CD4-positive, alpha-beta memory T cell (primary cell): ENCODE results near the gene KLKB1. TPM values are rescaled to one million over a fixed set of nuclear protein-coding genes. Genes with fewer than 3 reads are reported as not detected.

ENCODE experiments used
- CTCF ChIA-PET: fragments of 350-600 bp; sonication (Branson Sonifier 250); formaldehyde crosslinking; loops from one replicate; lab custom pipeline; 2021; ENCODE audit warnings: inconsistent platforms; ENCODE audit not compliant: partially characterized antibody; lab: Charles Lee
- POLR2A ChIA-PET: fragments of 350-600 bp; sonication (Branson Sonifier 250); formaldehyde crosslinking; loops from one replicate; lab custom pipeline; 2021; ENCODE audit not compliant: partially characterized antibody; lab: Charles Lee
- DNase-seq, 5 donors: peaks; one replicate each; pipeline versions ENCODE4 v3.0.0 to v3.0.0-alpha.2; 2020 to 2022; ENCODE audit warnings: mixed read lengths in 1 of 5
- H3K27ac ChIP-seq: one replicate; pipeline ENCODE4 v1.7.0; 2013; ENCODE audit warnings: low read depth, low read length
- H3K27me3 ChIP-seq: 2 replicates; pipeline ENCODE4 v1.7.0; 2013; ENCODE audit warnings: mild to moderate bottlenecking, low read length, moderate library complexity; ENCODE audit not compliant: insufficient read depth
- H3K36me3 ChIP-seq: 2 replicates; pipeline ENCODE4 v1.7.0; 2013; ENCODE audit warnings: mild to moderate bottlenecking, low read length, moderate library complexity; ENCODE audit not compliant: insufficient read depth
- H3K4me1 ChIP-seq: 2 replicates; pipeline ENCODE4 v1.7.0; 2013; ENCODE audit warnings: mild to moderate bottlenecking, low read length, moderate library complexity; ENCODE audit not compliant: insufficient read depth
- H3K4me3 ChIP-seq, 2 donors: one replicate each; pipeline ENCODE4 v1.7.0; 2013; ENCODE audit warnings: low read length in 2 of 2, mild to moderate bottlenecking in 1 of 2
- H3K9me3 ChIP-seq, 2 donors: one replicate each; pipeline ENCODE4 v1.7.0; 2013; ENCODE audit warnings: low read length in 2 of 2, control low read depth in 1 of 2; ENCODE audit not compliant: control insufficient read depth in 1 of 2
- H3K27ac Mint-ChIP-seq, 7 donors: one replicate each; pipeline ENCODE4 v1.8.0; 2020 to 2021; ENCODE audit warnings: mixed read lengths in 7 of 7, mild to moderate bottlenecking in 6 of 7, inconsistent platforms in 3 of 7, moderate library complexity in 3 of 7
- H3K27me3 Mint-ChIP-seq, 2 donors: one replicate each; pipeline ENCODE4 v1.8.0; 2020 to 2021; ENCODE audit warnings: mixed read lengths in 2 of 2
- H3K36me3 Mint-ChIP-seq, 2 donors: one replicate each; pipeline ENCODE4 v1.8.0; 2020 to 2021; ENCODE audit warnings: mixed read lengths in 2 of 2, inconsistent platforms in 1 of 2, mild to moderate bottlenecking in 1 of 2
- H3K4me1 Mint-ChIP-seq, 4 donors: one replicate each; pipeline ENCODE4 v1.8.0; 2020 to 2021; ENCODE audit warnings: mixed read lengths in 4 of 4, mild to moderate bottlenecking in 1 of 4
- H3K4me3 Mint-ChIP-seq, 8 donors: one replicate each; pipeline ENCODE4 v1.8.0; 2020 to 2021; ENCODE audit warnings: mixed read lengths in 8 of 8, mild to moderate bottlenecking in 7 of 8, moderate library complexity in 6 of 8, inconsistent platforms in 3 of 8
- H3K9me3 Mint-ChIP-seq, 8 donors: one replicate each; pipeline ENCODE4 v1.8.0; 2020 to 2021; ENCODE audit warnings: mixed read lengths in 8 of 8, mild to moderate bottlenecking in 5 of 8, inconsistent platforms in 3 of 8, moderate library complexity in 1 of 8
- intact Hi-C: fragments of 100-400 bp; cut with micrococcal nuclease; formaldehyde crosslinking; loops from one replicate; pipeline ENCODE4 v1.15.1; 2023
- polyA plus RNA-seq, 2 donors: library from polyadenylated mRNA; unstranded; fragments of 300-500 nt; fragmentation: Illumina TruSeq; gene quantifications; one replicate each; pipeline ENCODE4 v1.2.3, GENCODE V29; 2021
- total RNA-seq, 2 experiments: library from RNA; stranded (reverse); gene quantifications; one replicate each; pipeline ENCODE4 v1.2.3, GENCODE V29; 2021

Gene KLKB1
- total RNA-seq = 1 to 10 TPM; 1.2 to 1.4 TPM
- not detected for polyA plus RNA-seq

- H3K27ac Mint-ChIP-seq = no peak within 1 kb of the TSS
- H3K27me3 Mint-ChIP-seq = peaks cover 0 to 5% of the 10 kb centered on the region in 2 donors
- Histone ChIP-seq H3K27ac (no peak within 1 kb of the TSS), H3K4me1 (no peaks in the 10 kb centered on the region), H3K36me3 (no peaks in the 10 kb centered on the region), H3K4me3 (no peak within 1 kb of the TSS), H3K27me3 (no peaks in the 10 kb centered on the region), H3K9me3 (no peaks in the 10 kb centered on the region)
- DNase-seq = no peak
- H3K36me3 Mint-ChIP-seq = peaks cover 22 to 29% of the 10 kb centered on the region in 2 donors
- POLR2A ChIA-PET = no interaction called here
- intact Hi-C loops = no loop called here
- H3K4me1 Mint-ChIP-seq = no peaks in the 10 kb centered on the region
- CTCF ChIA-PET = no interaction called here
- H3K4me3 Mint-ChIP-seq = no peak within 1 kb of the TSS
- peaks cover 7 to 34% (median 27%) of the 10 kb centered on the region in 8 donors for H3K9me3 Mint-ChIP-seq
Measured at GRCh38 chr4:186227221-186227620, at the start of gene KLKB1. TSS of gene KLKB1 (plus strand) at chr4:186227507. CDS start at chr4:186228196, 689 bp downstream.

GRCh38 chr4:186188107-186188506 lies 39.2 kb upstream of the KLKB1 start:
- Mint-ChIP-seq H3K9me3 (peaks cover 0 to 6% (median 0%) of the 10 kb centered on the region in 8 donors), H3K4me1 (peaks cover 18 to 49% (median 27%) of the 10 kb centered on the region in 4 donors), H3K36me3 (peaks cover 0 to 16% of the 10 kb centered on the region in 2 donors), H3K4me3 (no peak overlapping the region), H3K27ac (no peak overlapping the region), H3K27me3 (peaks cover 3 to 10% of the 10 kb centered on the region in 2 donors)
- peaks cover 26% of the 10 kb centered on the region for H3K4me1 ChIP-seq
- CTCF ChIA-PET = no interaction called here
- no peaks in the 10 kb centered on the region for H3K27me3 ChIP-seq
- no peak for DNase-seq
- POLR2A ChIA-PET = no interaction called here
- H3K27ac ChIP-seq = no peak overlapping the region
- intact Hi-C loops = no loop called here
- no peaks in the 10 kb centered on the region for H3K36me3 ChIP-seq
- no peak overlapping the region for H3K4me3 ChIP-seq
- no peaks in the 10 kb centered on the region for H3K9me3 ChIP-seq

- Mint-ChIP-seq H3K4me3 (peak overlapping the region in 6 of 8 donors; percentile 88 to 96 (median 90)), H3K36me3 (peaks cover 0 to 23% of the 10 kb centered on the region in 2 donors), H3K4me1 (peaks cover 22 to 47% (median 30%) of the 10 kb centered on the region in 4 donors), H3K27me3 (peaks cover 2 to 4% of the 10 kb centered on the region in 2 donors), H3K9me3 (peaks cover 0 to 5% (median 0%) of the 10 kb centered on the region in 8 donors), H3K27ac (peak overlapping the region; percentile 29 to 98 (median 94))
- H3K4me3 ChIP-seq = no peak overlapping the region
- no peaks in the 10 kb centered on the region for H3K36me3 ChIP-seq
- intact Hi-C loops = loop anchor here (5.0 to 10.0 kb wide), 2 partner anchors 42 to 795 kb away; partner anchors contain the start of genes ANKRD37 and LRP2BP
- peaks cover 36% of the 10 kb centered on the region for H3K4me1 ChIP-seq
- peak overlapping the region; percentile 6 for H3K27ac ChIP-seq
- no peaks in the 10 kb centered on the region for H3K27me3 ChIP-seq
- no peaks in the 10 kb centered on the region for H3K9me3 ChIP-seq
- DNase-seq = no peak
- CTCF ChIA-PET = interaction anchor here (0.9 to 4.6 kb wide), 3 partner anchors 14 to 121 kb away, joined by 3 to 45 read pairs (median 6); no protein-coding TSS in a partner anchor
- POLR2A ChIA-PET = interaction anchor here (1.7 to 5.8 kb wide), 2 partner anchors 14 to 85 kb away, joined by 6 to 131 read pairs; partner anchors contain the start of gene FAM149A
Measured at GRCh38 chr4:186189656-186190055, 37.7 kb upstream of the KLKB1 start.

- DNase-seq = peak; percentile 47 to 66 (median 53)
- Histone ChIP-seq H3K36me3 (no peaks in the 10 kb centered on the region), H3K27me3 (no peaks in the 10 kb centered on the region), H3K9me3 (no peaks in the 10 kb centered on the region), H3K4me1 (peaks cover 36% of the 10 kb centered on the region), H3K27ac (peak overlapping the region; percentile 90), H3K4me3 (peak overlapping the region; percentile 77 to 79)
- ChIA-PET CTCF (interaction anchor here (0.9 to 4.6 kb wide), 4 partner anchors 13 to 122 kb away, joined by 3 to 45 read pairs (median 4); no protein-coding TSS in a partner anchor), POLR2A (interaction anchor here (0.7 to 5.8 kb wide), 9 partner anchors 12 to 1365 kb away, joined by 3 to 131 read pairs (median 4); partner anchors contain the start of genes ACSL1, FAM149A, SLC25A4 and TLR3)
- Mint-ChIP-seq H3K9me3 (no peaks in the 10 kb centered on the region), H3K4me1 (peaks cover 26 to 52% (median 36%) of the 10 kb centered on the region in 4 donors), H3K36me3 (peaks cover 10 to 32% of the 10 kb centered on the region in 2 donors), H3K27ac (peak overlapping the region; percentile 92 to 98 (median 95)), H3K4me3 (peak overlapping the region; percentile 88 to 96 (median 90)), H3K27me3 (no peaks in the 10 kb centered on the region)
- intact Hi-C loops = loop anchor here (1.0 to 10.0 kb wide), 3 partner anchors 14 to 796 kb away; partner anchors contain the start of genes ANKRD37 and LRP2BP
Measured at GRCh38 chr4:186190581-186191199, 36.6 kb upstream of the KLKB1 start.

GRCh38 chr4:186191200-186192065 lies 35.9 kb upstream of the KLKB1 start, which contains the start of gene CYP4V2:
TSS of gene CYP4V2 (plus strand) at chr4:186191567. CDS start at chr4:186191824, 257 bp downstream.
- Histone ChIP-seq H3K27me3 (no peaks in the 10 kb centered on the region), H3K36me3 (peaks cover 4% of the 10 kb centered on the region), H3K4me1 (peaks cover 36% of the 10 kb centered on the region), H3K4me3 (peak within 1 kb of the TSS; percentile 79), H3K9me3 (no peaks in the 10 kb centered on the region), H3K27ac (peak within 1 kb of the TSS; percentile 90)
- intact Hi-C loops = loop anchor here (1.0 to 10.0 kb wide), 3 partner anchors 13 to 797 kb away; partner anchors contain the start of genes ANKRD37 and LRP2BP
- peak within 1 kb of the TSS; percentile 96 to 98 (median 97) for H3K27ac Mint-ChIP-seq
- no peaks in the 10 kb centered on the region for H3K27me3 Mint-ChIP-seq
- no peaks in the 10 kb centered on the region for H3K9me3 Mint-ChIP-seq
- ChIA-PET POLR2A (interaction anchor here (0.6 to 5.8 kb wide), 12 partner anchors 13 to 1366 kb away, joined by 3 to 131 read pairs (median 4); partner anchors contain the start of genes ACSL1, ANKRD37, FAM149A and LRP2BP), CTCF (interaction anchor here (1.0 to 4.6 kb wide), 5 partner anchors 12 to 594 kb away, joined by 3 to 45 read pairs (median 3); no protein-coding TSS in a partner anchor)
- peaks cover 17 to 39% of the 10 kb centered on the region in 2 donors for H3K36me3 Mint-ChIP-seq
- DNase-seq = peak; percentile 85 to 93 (median 90)
- peaks cover 30 to 57% (median 42%) of the 10 kb centered on the region in 4 donors for H3K4me1 Mint-ChIP-seq
- peak within 1 kb of the TSS; percentile 92 to 97 (median 95) for H3K4me3 Mint-ChIP-seq

GRCh38 chr4:186192066-186192612 lies 35.2 kb upstream of the KLKB1 start:
- Mint-ChIP-seq H3K9me3 (no peaks in the 10 kb centered on the region), H3K27me3 (no peaks in the 10 kb centered on the region), H3K27ac (peak overlapping the region; percentile 96 to 98 (median 97)), H3K4me3 (peak overlapping the region; percentile 92 to 97 (median 95)), H3K4me1 (peaks cover 33 to 61% (median 44%) of the 10 kb centered on the region in 4 donors), H3K36me3 (peaks cover 21 to 44% of the 10 kb centered on the region in 2 donors)
- Histone ChIP-seq H3K4me3 (peak overlapping the region; percentile 79), H3K36me3 (peaks cover 4% of the 10 kb centered on the region), H3K27ac (peak overlapping the region; percentile 90), H3K9me3 (no peaks in the 10 kb centered on the region), H3K27me3 (no peaks in the 10 kb centered on the region), H3K4me1 (peaks cover 36% of the 10 kb centered on the region)
- CTCF ChIA-PET = interaction anchor here (1.4 to 4.6 kb wide), 3 partner anchors 11 to 594 kb away, joined by 3 to 45 read pairs (median 3); no protein-coding TSS in a partner anchor
- intact Hi-C loops = loop anchor here (5.0 to 10.0 kb wide), 2 partner anchors 45 to 797 kb away; partner anchors contain the start of genes ANKRD37 and LRP2BP
- DNase-seq = peak in 4 of 5 donors; percentile 27 to 53 (median 50)
- POLR2A ChIA-PET = interaction anchor here (0.9 to 5.8 kb wide), 5 partner anchors 12 to 989 kb away, joined by 3 to 131 read pairs (median 8); partner anchors contain the start of genes ANKRD37, LRP2BP, TLR3 and UFSP2
